Endodermal cell (in vitro differentiated cells): ENCODE data around the gene NFYA. TPM values are rescaled to one million over a fixed set of nuclear protein-coding genes. Genes with fewer than 3 reads are reported as not detected.

Experiments
- DNase-seq: peaks from one replicate; pipeline ENCODE4 v3.0.0-alpha.2; 2017
- H3K27ac ChIP-seq: 2 replicates; pipeline ENCODE4 v1.5.1; 2013; ENCODE audit warnings: mild to moderate bottlenecking, low read depth, low read length, moderate library complexity
- H3K27me3 ChIP-seq: 2 replicates; pipeline ENCODE4 v1.6.1; 2013; ENCODE audit warnings: mild to moderate bottlenecking, low read length, moderate library complexity; ENCODE audit not compliant: insufficient read depth, control insufficient read depth, poor library complexity, severe bottlenecking
- H3K36me3 ChIP-seq: 2 replicates; pipeline ENCODE4 v1.7.0; 2013; ENCODE audit warnings: mild to moderate bottlenecking, low read length, moderate library complexity; ENCODE audit not compliant: control insufficient read depth, insufficient read depth
- H3K4me1 ChIP-seq: one replicate; pipeline ENCODE4 v1.7.0; 2013; ENCODE audit warnings: low read length; ENCODE audit not compliant: control insufficient read depth, insufficient read depth
- H3K4me3 ChIP-seq: 2 replicates; pipeline ENCODE4 v1.5.1; 2013; ENCODE audit warnings: mild to moderate bottlenecking, low read length, moderate library complexity
- H3K9ac ChIP-seq: 2 replicates; pipeline ENCODE4 v1.6.1; 2013; ENCODE audit warnings: mild to moderate bottlenecking, low read length, moderate library complexity; ENCODE audit not compliant: poor library complexity, severe bottlenecking; ENCODE audit errors: extremely low read depth
- H3K9me3 ChIP-seq: 2 replicates; pipeline ENCODE4 v1.6.1; 2013; ENCODE audit warnings: mild to moderate bottlenecking, low read length, moderate library complexity; ENCODE audit not compliant: control insufficient read depth
- H3K27ac Mint-ChIP-seq: 2 replicates; pipeline ENCODE4 v1.8.0; 2020; ENCODE audit warnings: mixed read lengths
- H3K27me3 Mint-ChIP-seq: 2 replicates; pipeline ENCODE4 v1.8.0; 2021; ENCODE audit warnings: mild to moderate bottlenecking, mixed read lengths; ENCODE audit not compliant: insufficient read depth
- H3K36me3 Mint-ChIP-seq: 2 replicates; pipeline ENCODE4 v1.8.0; 2020; ENCODE audit warnings: low read depth, mixed read lengths
- H3K4me1 Mint-ChIP-seq: 2 replicates; pipeline ENCODE4 v1.8.0; 2020; ENCODE audit warnings: mixed read lengths
- H3K4me3 Mint-ChIP-seq: 2 replicates; pipeline ENCODE4 v1.8.0; 2020; ENCODE audit warnings: mild to moderate bottlenecking, moderate library complexity, mixed read lengths
- H3K9me3 Mint-ChIP-seq: 2 replicates; pipeline ENCODE4 v1.8.0; 2020; ENCODE audit warnings: mild to moderate bottlenecking, mixed read lengths
- WGBS, 2 experiments: methylation state at CpG; one replicate each; pipeline versions ENCODE4 v1.1.5 to v1.1.7; 2013; ENCODE audit warnings: missing lambda C conversion rate in 2 of 2, mixed read lengths in 1 of 2; ENCODE audit not compliant: insufficient coverage in 1 of 2, insufficient read length in 1 of 2; 5-methylcytosine and 5-hydroxymethylcytosine counted together
- total RNA-seq, 2 donors: library from RNA; stranded (reverse); fragmentation: NEBNext Ultra II Directional in 1 of 2; extraction: Animal tissue kit (Norgen Biotek cat#: 25700) in 1 of 2; gene quantifications; 2 replicates in 1 of 2; 3 replicates in 1 of 2; pipeline ENCODE4 v1.2.1, GENCODE V29; 2021
- TF ChIP-seq, protein P1 (sequence below): fragments of 200-600 bp; sonication (generic); conservative IDR thresholded peaks from 2 replicates; pipeline ENCODE4 v1.5.0; 2021; ENCODE audit warnings: antibody characterized with exemption, mild to moderate bottlenecking

NFYA gene
- total RNA-seq, 2 donors from 2014 or later = 44.8 to 45.8 TPM

DNA sequence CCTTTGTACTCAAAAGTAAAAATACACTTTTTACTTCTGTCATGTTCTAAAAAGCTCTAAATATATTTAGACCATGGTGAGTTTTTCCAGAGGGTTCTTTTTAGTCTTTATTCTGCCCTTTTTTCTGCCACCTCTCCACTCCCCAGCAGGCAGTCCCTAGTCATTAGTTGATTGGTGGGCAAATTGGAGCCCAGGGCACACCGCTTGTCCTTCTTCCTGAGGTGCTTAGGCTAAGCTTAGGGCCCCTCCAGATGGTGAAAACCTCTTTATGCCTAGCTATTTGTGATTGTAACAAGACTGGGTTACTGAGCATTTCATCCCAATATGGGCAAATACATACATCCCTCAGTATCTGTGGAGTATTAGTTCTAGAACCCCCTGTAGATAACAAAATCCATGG lies 75.1 kb downstream of the NFYA start:
- no peak overlapping the region for H3K27ac Mint-ChIP-seq
- no peak overlapping the region for H3K4me3 ChIP-seq
- peaks cover 2% of the 10 kb centered on the region for H3K27me3 Mint-ChIP-seq
- no peaks in the 10 kb centered on the region for H3K4me1 Mint-ChIP-seq
- H3K4me3 Mint-ChIP-seq = no peak overlapping the region
- DNase-seq = no peak
- H3K9me3 ChIP-seq = no peaks in the 10 kb centered on the region
- H3K9me3 Mint-ChIP-seq = no peaks in the 10 kb centered on the region
- H3K36me3 ChIP-seq = no peaks in the 10 kb centered on the region
- no peak overlapping the region for H3K27ac ChIP-seq
- no peaks in the 10 kb centered on the region for H3K27me3 ChIP-seq
- H3K36me3 Mint-ChIP-seq = no peaks in the 10 kb centered on the region
- TF ChIP-seq, protein P1, sequence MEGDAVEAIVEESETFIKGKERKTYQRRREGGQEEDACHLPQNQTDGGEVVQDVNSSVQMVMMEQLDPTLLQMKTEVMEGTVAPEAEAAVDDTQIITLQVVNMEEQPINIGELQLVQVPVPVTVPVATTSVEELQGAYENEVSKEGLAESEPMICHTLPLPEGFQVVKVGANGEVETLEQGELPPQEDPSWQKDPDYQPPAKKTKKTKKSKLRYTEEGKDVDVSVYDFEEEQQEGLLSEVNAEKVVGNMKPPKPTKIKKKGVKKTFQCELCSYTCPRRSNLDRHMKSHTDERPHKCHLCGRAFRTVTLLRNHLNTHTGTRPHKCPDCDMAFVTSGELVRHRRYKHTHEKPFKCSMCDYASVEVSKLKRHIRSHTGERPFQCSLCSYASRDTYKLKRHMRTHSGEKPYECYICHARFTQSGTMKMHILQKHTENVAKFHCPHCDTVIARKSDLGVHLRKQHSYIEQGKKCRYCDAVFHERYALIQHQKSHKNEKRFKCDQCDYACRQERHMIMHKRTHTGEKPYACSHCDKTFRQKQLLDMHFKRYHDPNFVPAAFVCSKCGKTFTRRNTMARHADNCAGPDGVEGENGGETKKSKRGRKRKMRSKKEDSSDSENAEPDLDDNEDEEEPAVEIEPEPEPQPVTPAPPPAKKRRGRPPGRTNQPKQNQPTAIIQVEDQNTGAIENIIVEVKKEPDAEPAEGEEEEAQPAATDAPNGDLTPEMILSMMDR = no peak
- no peaks in the 10 kb centered on the region for H3K4me1 ChIP-seq
- 90% methylated on average over 1 of the region's 1 CpG; no CpG with 5 or more reads in 1 of the 2 experiments for WGBS, 2 experiments
- no peak overlapping the region for H3K9ac ChIP-seq

Other genes starting within 250 kb of the NFYA start
- 1 to 10 TPM; 3.8 to 4.7 TPM for gene UNC5CL, start 33.8 kb upstream of the NFYA start, total RNA-seq
- not detected for gene TSPO2, start 30.5 kb upstream of the NFYA start, total RNA-seq
- under 1 TPM in 1 of 2 donors, not detected in 1; 0.31 TPM for gene APOBEC2, start 19.8 kb upstream of the NFYA start, total RNA-seq
- 10 to 100 TPM; 33.8 to 40.7 TPM for gene OARD1, start 618 bp upstream of the NFYA start, total RNA-seq
- gene TREML1, start 81.4 kb downstream of the NFYA start, total RNA-seq = under 1 TPM; 0.31 to 0.53 TPM
- gene TREM2, start 90.1 kb downstream of the NFYA start, total RNA-seq = not detected
- gene TREML2, start 128.2 kb downstream of the NFYA start, total RNA-seq = not detected
- gene TREML4, start 155.4 kb downstream of the NFYA start, total RNA-seq = not detected
- gene TREM1, start 213.7 kb downstream of the NFYA start, total RNA-seq = not detected